ENCODE measurements around the gene WFIKKN1. TPM values are rescaled to one million over a fixed set of nuclear protein-coding genes. Genes with fewer than 3 reads are reported as not detected.

WFIKKN1 gene
- total and polyA plus RNA-seq, 2 experiments from 2014 or later, result 3.5 to 6.8 TPM

DNA sequence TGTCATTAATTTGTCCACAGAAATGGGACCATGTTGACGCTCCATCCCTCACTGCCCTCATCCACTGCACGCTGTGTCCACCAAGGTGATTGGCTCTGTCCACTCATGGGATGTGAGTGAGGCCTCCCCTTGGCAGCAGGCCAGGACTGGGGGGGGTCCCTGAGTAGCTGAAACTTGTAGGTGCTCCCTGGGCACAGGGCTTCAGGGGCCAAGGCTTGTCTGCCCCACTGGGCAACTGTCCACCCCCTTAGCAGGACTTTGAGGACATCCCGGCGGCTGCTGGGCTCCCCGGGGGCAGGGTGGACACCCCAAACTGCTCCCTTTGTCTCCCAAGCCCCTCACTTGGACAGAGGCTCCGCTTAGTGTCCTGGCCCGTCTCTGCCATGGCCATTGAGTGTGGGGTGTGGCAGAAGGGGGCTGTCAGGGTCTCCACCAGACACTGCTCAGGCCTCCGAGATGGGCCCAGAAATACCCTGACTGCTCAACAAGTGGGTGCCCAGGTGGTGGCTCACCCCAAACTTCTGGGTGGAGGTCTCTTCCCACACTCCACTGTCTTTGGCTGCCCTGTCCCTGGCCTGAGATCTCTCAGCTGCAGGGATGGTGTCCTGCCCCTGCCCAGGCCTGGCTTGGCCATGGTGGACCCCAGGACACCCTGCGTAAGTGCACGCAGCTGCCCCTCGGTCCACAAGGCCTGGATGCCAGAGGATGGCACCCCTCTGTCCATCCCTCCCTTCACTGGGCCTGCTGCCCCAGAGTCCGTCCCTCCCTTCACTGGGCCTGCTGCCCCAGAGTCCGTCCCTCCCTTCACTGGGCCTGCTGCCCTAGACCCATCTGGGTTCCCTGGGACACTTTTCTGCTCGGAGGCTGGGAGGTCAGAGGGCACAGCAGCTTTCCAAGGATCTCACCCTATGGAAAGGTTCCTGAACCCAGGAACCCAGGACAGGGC is 43.9 kb upstream of the WFIKKN1 start (continued):
- TF ChIP-seq, protein P1, sequence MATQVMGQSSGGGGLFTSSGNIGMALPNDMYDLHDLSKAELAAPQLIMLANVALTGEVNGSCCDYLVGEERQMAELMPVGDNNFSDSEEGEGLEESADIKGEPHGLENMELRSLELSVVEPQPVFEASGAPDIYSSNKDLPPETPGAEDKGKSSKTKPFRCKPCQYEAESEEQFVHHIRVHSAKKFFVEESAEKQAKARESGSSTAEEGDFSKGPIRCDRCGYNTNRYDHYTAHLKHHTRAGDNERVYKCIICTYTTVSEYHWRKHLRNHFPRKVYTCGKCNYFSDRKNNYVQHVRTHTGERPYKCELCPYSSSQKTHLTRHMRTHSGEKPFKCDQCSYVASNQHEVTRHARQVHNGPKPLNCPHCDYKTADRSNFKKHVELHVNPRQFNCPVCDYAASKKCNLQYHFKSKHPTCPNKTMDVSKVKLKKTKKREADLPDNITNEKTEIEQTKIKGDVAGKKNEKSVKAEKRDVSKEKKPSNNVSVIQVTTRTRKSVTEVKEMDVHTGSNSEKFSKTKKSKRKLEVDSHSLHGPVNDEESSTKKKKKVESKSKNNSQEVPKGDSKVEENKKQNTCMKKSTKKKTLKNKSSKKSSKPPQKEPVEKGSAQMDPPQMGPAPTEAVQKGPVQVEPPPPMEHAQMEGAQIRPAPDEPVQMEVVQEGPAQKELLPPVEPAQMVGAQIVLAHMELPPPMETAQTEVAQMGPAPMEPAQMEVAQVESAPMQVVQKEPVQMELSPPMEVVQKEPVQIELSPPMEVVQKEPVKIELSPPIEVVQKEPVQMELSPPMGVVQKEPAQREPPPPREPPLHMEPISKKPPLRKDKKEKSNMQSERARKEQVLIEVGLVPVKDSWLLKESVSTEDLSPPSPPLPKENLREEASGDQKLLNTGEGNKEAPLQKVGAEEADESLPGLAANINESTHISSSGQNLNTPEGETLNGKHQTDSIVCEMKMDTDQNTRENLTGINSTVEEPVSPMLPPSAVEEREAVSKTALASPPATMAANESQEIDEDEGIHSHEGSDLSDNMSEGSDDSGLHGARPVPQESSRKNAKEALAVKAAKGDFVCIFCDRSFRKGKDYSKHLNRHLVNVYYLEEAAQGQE (IDR thresholded peaks at IDR 0.05; ENCODE audit: unreplicated experiment), result no peak
- TF ChIP-seq EZH2 (IDR thresholded peaks at IDR 0.05; ENCODE audit: low read depth, unreplicated experiment), result no peak

DNA sequence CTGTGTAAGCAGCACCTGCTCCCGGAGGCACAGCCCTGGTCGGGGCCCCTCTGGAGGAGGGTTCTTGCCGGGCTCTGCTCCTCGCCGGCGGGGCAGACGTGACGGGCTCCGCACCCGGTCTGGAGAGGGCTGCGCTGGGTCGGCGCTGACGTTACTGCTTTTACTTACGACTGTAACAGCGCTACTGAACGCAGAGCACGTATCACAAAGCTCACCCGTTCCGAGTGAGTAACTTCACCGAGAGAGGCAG is 42.2 kb upstream of the WFIKKN1 start:
- H3K27me3 ChIP-seq (ENCODE audit: insufficient read depth), result peaks cover 30% of the 10 kb centered on the region
- peak overlapping the region; percentile 98 for H3K27ac Mint-ChIP-seq
- H3K4me1 Mint-ChIP-seq, result peaks cover 16% of the 10 kb centered on the region
- H3K27me3 Mint-ChIP-seq (ENCODE audit: insufficient read depth, low read depth, poor library complexity), result peaks cover 31% of the 10 kb centered on the region
- peaks cover 5% of the 10 kb centered on the region; the same call in 1 of the 2 replicates for H3K4me1 ChIP-seq (ENCODE audit: insufficient read depth)
- peaks cover 23% of the 10 kb centered on the region for H4K20me1 ChIP-seq (replicated peaks; ENCODE audit: insufficient read depth)
- no peaks in the 10 kb centered on the region for H3K36me3 ChIP-seq (ENCODE audit: insufficient read depth)
- H3K9me3 Mint-ChIP-seq, result no peaks in the 10 kb centered on the region; the same call in 1 of the 3 replicates
- H3K36me3 Mint-ChIP-seq (ENCODE audit: low read depth), result peaks cover 3% of the 10 kb centered on the region; the same call in 1 of the 3 replicates
- DNase-seq (ENCODE audit: low spot score), result peak; percentile 78
- peak overlapping the region; percentile 98 for H3K4me3 ChIP-seq
- H2AFZ ChIP-seq, result no peak overlapping the region
- ATAC-seq, result peak; percentile 20
- H3F3A ChIP-seq (replicated peaks; ENCODE audit: low read depth), result peaks cover 8% of the 10 kb centered on the region; the same call in 1 of the 2 replicates
- peak overlapping the region; percentile 84 for H3K4me2 ChIP-seq
- H3K9me2 ChIP-seq (ENCODE audit: insufficient read depth), result no peaks in the 10 kb centered on the region
- H3K4me3 Mint-ChIP-seq, result peak overlapping the region; percentile 87
- H3K79me2 ChIP-seq (replicated peaks; ENCODE audit: insufficient read depth), result peaks cover 26% of the 10 kb centered on the region
- H3K27ac ChIP-seq (ENCODE audit: low read depth), result 0 out of 2 replicates have a peak overlapping the region, but pooled peaks have one; percentile 99
- no peak for TF ChIP-seq EZH2phosphoT487 (IDR thresholded peaks at IDR 0.05; ENCODE audit: unreplicated experiment)
- no peak for TF ChIP-seq CREB1 (CRISPR knock-in tag; IDR thresholded peaks at IDR 0.05; ENCODE audit: low read depth)
- no peak for TF ChIP-seq ZNF114 (CRISPR knock-in tag; IDR thresholded peaks at IDR 0.05)
- TF ChIP-seq, protein P2, sequence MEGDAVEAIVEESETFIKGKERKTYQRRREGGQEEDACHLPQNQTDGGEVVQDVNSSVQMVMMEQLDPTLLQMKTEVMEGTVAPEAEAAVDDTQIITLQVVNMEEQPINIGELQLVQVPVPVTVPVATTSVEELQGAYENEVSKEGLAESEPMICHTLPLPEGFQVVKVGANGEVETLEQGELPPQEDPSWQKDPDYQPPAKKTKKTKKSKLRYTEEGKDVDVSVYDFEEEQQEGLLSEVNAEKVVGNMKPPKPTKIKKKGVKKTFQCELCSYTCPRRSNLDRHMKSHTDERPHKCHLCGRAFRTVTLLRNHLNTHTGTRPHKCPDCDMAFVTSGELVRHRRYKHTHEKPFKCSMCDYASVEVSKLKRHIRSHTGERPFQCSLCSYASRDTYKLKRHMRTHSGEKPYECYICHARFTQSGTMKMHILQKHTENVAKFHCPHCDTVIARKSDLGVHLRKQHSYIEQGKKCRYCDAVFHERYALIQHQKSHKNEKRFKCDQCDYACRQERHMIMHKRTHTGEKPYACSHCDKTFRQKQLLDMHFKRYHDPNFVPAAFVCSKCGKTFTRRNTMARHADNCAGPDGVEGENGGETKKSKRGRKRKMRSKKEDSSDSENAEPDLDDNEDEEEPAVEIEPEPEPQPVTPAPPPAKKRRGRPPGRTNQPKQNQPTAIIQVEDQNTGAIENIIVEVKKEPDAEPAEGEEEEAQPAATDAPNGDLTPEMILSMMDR (conservative IDR thresholded peaks at IDR 0.05; ENCODE audit: low read depth in 2 of 2), result no peak
- TF ChIP-seq, protein P1 (IDR thresholded peaks at IDR 0.05; ENCODE audit: unreplicated experiment), result no peak
- TF ChIP-seq ZNF331 (CRISPR knock-in tag; IDR thresholded peaks at IDR 0.05; ENCODE audit: low read depth), result no peak
- TF ChIP-seq, protein P3, sequence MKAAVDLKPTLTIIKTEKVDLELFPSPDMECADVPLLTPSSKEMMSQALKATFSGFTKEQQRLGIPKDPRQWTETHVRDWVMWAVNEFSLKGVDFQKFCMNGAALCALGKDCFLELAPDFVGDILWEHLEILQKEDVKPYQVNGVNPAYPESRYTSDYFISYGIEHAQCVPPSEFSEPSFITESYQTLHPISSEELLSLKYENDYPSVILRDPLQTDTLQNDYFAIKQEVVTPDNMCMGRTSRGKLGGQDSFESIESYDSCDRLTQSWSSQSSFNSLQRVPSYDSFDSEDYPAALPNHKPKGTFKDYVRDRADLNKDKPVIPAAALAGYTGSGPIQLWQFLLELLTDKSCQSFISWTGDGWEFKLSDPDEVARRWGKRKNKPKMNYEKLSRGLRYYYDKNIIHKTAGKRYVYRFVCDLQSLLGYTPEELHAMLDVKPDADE (IDR thresholded peaks at IDR 0.05), result no peak
- no peak for TF ChIP-seq POLR2AphosphoS5 (IDR thresholded peaks at IDR 0.05; ENCODE audit: low read depth)

Measured in GM23338 (cell line).